Tibial artery (tissue), 4 donors: ENCODE measurements around the gene RNF144A.

Experiments used
- DNase-seq, 2 donors: peaks; one replicate each; pipeline ENCODE4 v3.0.0-alpha.2; 2019
- H3K27ac ChIP-seq, 2 donors: fragments of 200-600 bp; sonication (generic) in 1 of 2; 1 replicate in 1 of 2; 2 replicates in 1 of 2; pipeline ENCODE4 v1.5.1; 2018 to 2019; ENCODE audit warnings: mild to moderate bottlenecking in 1 of 2
- H3K27me3 ChIP-seq, 2 donors: fragments of 200-600 bp; sonication (generic) in 1 of 2; one replicate each; pipeline versions ENCODE4 v1.5.1 to v1.6.0; 2016 to 2019
- H3K36me3 ChIP-seq, 3 donors: fragments of 200-600 bp; sonication (generic) in 2 of 3; one replicate each; pipeline ENCODE4 v1.5.1; 2016 to 2019; ENCODE audit warnings: mild to moderate bottlenecking in 2 of 3
- H3K4me1 ChIP-seq, 4 donors: fragments of 200-600 bp; sonication (generic) in 2 of 4; 1 replicate in 3 of 4; 2 replicates in 1 of 4; pipeline ENCODE4 v1.5.1; 2016 to 2019
- H3K4me3 ChIP-seq, 2 donors: fragments of 200-600 bp; sonication (generic) in 1 of 2; 1 replicate in 1 of 2; 2 replicates in 1 of 2; pipeline ENCODE4 v1.5.1; 2018 to 2019; ENCODE audit warnings: mild to moderate bottlenecking in 2 of 2
- H3K9me3 ChIP-seq, 3 donors: fragments of 200-600 bp; sonication (generic) in 1 of 3; one replicate each; pipeline ENCODE4 v1.5.1; 2016 to 2019
- CTCF ChIP-seq, 2 experiments: fragments of 200-600 bp in 1 of 2; fragments of 450-650 bp in 1 of 2; IDR thresholded peaks; one replicate each; pipeline ENCODE4 v1.5.1; 2017 to 2019; ENCODE audit warnings: antibody characterized with exemption in 2 of 2, mild to moderate bottlenecking in 1 of 2, moderate library complexity in 1 of 2
- intact Hi-C: fragments of 100-400 bp; cut with DNase I; formaldehyde crosslinking; loops from one replicate; pipeline ENCODE4 v1.15.0; 2023; ENCODE audit warnings: low total_unique reads

Gene RNF144A

GRCh38 chr2:6951046-6951445 is 33.8 kb downstream of the RNF144A start:
- Histone ChIP-seq H3K27me3 (no peaks in the 10 kb centered on the region), H3K27ac (no peak overlapping the region), H3K9me3 (no peaks in the 10 kb centered on the region), H3K4me1 (peaks cover 0 to 9% (median 2%) of the 10 kb centered on the region in 4 donors), H3K36me3 (no peaks in the 10 kb centered on the region), H3K4me3 (no peak overlapping the region)
- intact Hi-C loops = no loop called here
- DNase-seq = no peak
- TF ChIP-seq CTCF (IDR thresholded peaks at IDR 0.05) = no peak

GRCh38 chr2:6952101-6952500 is 34.9 kb downstream of the RNF144A start:
- TF ChIP-seq CTCF (IDR thresholded peaks at IDR 0.05) = no peak
- Histone ChIP-seq H3K4me3 (no peak overlapping the region), H3K9me3 (no peaks in the 10 kb centered on the region), H3K4me1 (peaks cover 0 to 10% (median 2%) of the 10 kb centered on the region in 4 donors), H3K27ac (no peak overlapping the region), H3K36me3 (no peaks in the 10 kb centered on the region), H3K27me3 (no peaks in the 10 kb centered on the region)
- intact Hi-C loops = no loop called here
- no peak for DNase-seq

GRCh38 chr2:6954586-6954985 is 37.4 kb downstream of the RNF144A start:
- intact Hi-C loops = no loop called here
- DNase-seq = no peak
- Histone ChIP-seq H3K4me3 (no peak overlapping the region), H3K27ac (no peak overlapping the region), H3K36me3 (no peaks in the 10 kb centered on the region), H3K27me3 (no peaks in the 10 kb centered on the region), H3K4me1 (peaks cover 0 to 10% (median 2%) of the 10 kb centered on the region in 4 donors), H3K9me3 (no peaks in the 10 kb centered on the region)
- TF ChIP-seq CTCF (IDR thresholded peaks at IDR 0.05) = no peak

GRCh38 chr2:6955511-6956136 is 38.4 kb downstream of the RNF144A start:
- H3K27ac ChIP-seq = no peak overlapping the region
- no peak for TF ChIP-seq CTCF (IDR thresholded peaks at IDR 0.05)
- no peaks in the 10 kb centered on the region for H3K27me3 ChIP-seq
- no peak overlapping the region for H3K4me3 ChIP-seq
- peaks cover 0 to 13% (median 6%) of the 10 kb centered on the region in 4 donors for H3K4me1 ChIP-seq
- no peaks in the 10 kb centered on the region for H3K36me3 ChIP-seq
- intact Hi-C loops = no loop called here
- H3K9me3 ChIP-seq = no peaks in the 10 kb centered on the region
- DNase-seq = no peak

DNA sequence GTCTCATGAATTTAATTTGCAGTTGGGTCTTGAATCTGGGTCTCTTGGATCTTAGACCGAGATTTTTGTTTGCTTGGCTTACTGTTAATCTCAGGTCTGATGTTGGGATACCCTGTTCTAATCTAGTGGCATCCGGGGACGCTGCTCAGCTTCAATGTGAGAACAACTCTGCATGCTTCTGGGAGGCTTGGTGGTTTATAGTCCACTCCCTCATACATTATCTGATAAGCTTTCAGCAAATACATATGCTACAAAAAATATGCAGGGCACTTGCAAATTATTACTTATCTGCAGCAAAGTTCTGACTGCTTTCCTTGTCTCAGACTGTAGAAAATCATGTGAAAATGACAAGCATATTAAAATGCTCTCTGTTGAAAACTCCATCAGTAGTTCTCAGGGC is 39.4 kb downstream of the RNF144A start:
- H3K9me3 ChIP-seq = no peaks in the 10 kb centered on the region
- intact Hi-C loops = no loop called here
- H3K27ac ChIP-seq = no peak overlapping the region
- no peak for DNase-seq
- no peak overlapping the region for H3K4me3 ChIP-seq
- H3K4me1 ChIP-seq = peaks cover 0 to 20% (median 10%) of the 10 kb centered on the region in 4 donors
- TF ChIP-seq CTCF (IDR thresholded peaks at IDR 0.05) = no peak
- no peaks in the 10 kb centered on the region for H3K27me3 ChIP-seq
- H3K36me3 ChIP-seq = no peaks in the 10 kb centered on the region
